ENCODE measurements around the gene NETO2. TPM values are rescaled to one million over a fixed set of nuclear protein-coding genes. Genes with fewer than 3 reads are reported as not detected.
"Not testable (repeated sequence)": the region's sequence is repeated elsewhere in the genome, so short reads cannot be mapped to it uniquely, and the experiment has no call there.

Gene NETO2
- total RNA-seq, 1 donor from 2014 or later: 18.7 TPM

GRCh38 chr16:47162670-47163420 lies 19.1 kb upstream of the NETO2 start:
- ATAC-seq (no peak), DNase-seq (no peak)
- no peaks in the 10 kb centered on the region for H3K27me3 ChIP-seq (ENCODE audit: low read depth)
- H3K36me3 ChIP-seq: peaks cover 25% of the 10 kb centered on the region
- no peaks in the 10 kb centered on the region for H3K4me1 ChIP-seq
- TF ChIP-seq, protein P1, sequence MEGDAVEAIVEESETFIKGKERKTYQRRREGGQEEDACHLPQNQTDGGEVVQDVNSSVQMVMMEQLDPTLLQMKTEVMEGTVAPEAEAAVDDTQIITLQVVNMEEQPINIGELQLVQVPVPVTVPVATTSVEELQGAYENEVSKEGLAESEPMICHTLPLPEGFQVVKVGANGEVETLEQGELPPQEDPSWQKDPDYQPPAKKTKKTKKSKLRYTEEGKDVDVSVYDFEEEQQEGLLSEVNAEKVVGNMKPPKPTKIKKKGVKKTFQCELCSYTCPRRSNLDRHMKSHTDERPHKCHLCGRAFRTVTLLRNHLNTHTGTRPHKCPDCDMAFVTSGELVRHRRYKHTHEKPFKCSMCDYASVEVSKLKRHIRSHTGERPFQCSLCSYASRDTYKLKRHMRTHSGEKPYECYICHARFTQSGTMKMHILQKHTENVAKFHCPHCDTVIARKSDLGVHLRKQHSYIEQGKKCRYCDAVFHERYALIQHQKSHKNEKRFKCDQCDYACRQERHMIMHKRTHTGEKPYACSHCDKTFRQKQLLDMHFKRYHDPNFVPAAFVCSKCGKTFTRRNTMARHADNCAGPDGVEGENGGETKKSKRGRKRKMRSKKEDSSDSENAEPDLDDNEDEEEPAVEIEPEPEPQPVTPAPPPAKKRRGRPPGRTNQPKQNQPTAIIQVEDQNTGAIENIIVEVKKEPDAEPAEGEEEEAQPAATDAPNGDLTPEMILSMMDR (IDR thresholded peaks at IDR 0.05): no peak
- H3K4me3 ChIP-seq: no peak overlapping the region
- intact Hi-C loops (cut with DNase I): no loop called here
- H3K9me3 ChIP-seq: no peaks in the 10 kb centered on the region
- no peak overlapping the region for H3K27ac ChIP-seq

DNA sequence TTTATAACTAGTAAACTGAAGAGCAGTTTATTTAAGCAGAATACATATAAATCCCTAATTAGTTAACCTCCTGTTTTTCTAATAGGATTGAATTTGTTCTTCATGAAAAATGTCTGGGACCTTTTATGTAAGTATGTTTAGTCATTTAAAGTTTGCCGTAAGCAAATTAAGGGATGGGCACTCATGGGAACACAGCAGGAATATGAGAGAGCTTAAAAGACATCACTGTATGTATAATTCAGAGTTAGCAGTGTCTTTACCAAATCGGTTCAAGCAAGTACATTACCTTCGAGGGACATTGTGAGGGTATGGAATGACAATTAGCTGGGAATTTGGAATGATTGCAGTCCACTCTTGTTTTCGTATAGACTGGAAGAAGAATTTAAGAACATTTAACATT lies 17.7 kb upstream of the NETO2 start:
- Histone ChIP-seq H3K4me3 (no peak overlapping the region), H3K27me3 (ENCODE audit: low read depth) (no peaks in the 10 kb centered on the region), H3K36me3 (peaks cover 31% of the 10 kb centered on the region), H3K27ac (no peak overlapping the region), H3K4me1 (no peaks in the 10 kb centered on the region), H3K9me3 (no peaks in the 10 kb centered on the region)
- no peak for DNase-seq
- TF ChIP-seq, protein P1 (IDR thresholded peaks at IDR 0.05): no peak
- no peak for ATAC-seq
- intact Hi-C loops (cut with DNase I): no loop called here

DNA sequence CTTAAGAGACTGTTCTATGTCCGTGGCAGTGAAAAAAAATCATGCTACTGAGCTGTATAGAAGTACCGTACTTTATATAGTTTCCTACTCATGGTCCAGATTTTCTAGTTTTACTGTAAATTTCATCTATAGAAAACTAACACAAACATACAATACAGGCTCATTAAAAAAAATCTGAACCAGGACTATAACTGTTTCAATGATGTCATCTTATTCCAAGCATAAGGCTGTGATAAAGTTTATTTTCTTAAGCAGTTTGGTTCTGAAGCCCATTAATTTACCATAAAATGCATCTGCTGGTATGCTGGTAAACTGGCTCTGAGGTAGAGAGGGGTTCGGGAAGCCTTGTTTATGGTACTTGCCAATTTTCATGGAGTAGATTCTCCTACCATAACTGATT lies 16.7 kb upstream of the NETO2 start:
- DNase-seq: no peak
- no peaks in the 10 kb centered on the region for H3K4me1 ChIP-seq
- TF ChIP-seq, protein P1 (IDR thresholded peaks at IDR 0.05): no peak
- no peak overlapping the region for H3K4me3 ChIP-seq
- no peak overlapping the region for H3K27ac ChIP-seq
- intact Hi-C loops (cut with DNase I): no loop called here
- H3K36me3 ChIP-seq: peaks cover 31% of the 10 kb centered on the region
- no peak for ATAC-seq
- H3K9me3 ChIP-seq: no peaks in the 10 kb centered on the region
- no peaks in the 10 kb centered on the region for H3K27me3 ChIP-seq (ENCODE audit: low read depth)

DNA sequence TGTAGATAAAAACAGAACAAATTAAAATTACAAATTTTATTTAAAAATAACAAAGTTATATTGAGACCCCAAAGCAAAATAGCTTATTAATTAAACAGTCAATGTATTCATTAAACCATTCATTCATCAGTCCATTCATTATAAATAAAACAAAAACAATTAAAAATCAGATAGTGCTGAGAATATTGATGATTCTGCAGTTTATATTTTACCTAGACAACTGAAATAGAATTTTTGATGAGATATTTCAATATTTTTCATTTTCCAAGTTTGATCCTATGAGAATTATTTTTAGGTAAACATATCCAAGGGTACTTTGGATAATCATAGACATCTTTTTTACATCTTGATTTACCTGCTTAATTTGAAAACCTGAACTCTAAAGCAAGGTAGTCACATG lies 15.2 kb upstream of the NETO2 start:
- H3K27me3 ChIP-seq (ENCODE audit: low read depth): no peaks in the 10 kb centered on the region

GRCh38 chr16:47156680-47157215 lies 13.0 kb upstream of the NETO2 start:
- ATAC-seq: no peak
- H3K27me3 ChIP-seq (ENCODE audit: low read depth): no peaks in the 10 kb centered on the region
- no peaks in the 10 kb centered on the region for H3K9me3 ChIP-seq
- no peaks in the 10 kb centered on the region for H3K4me1 ChIP-seq
- TF ChIP-seq, protein P1 (IDR thresholded peaks at IDR 0.05): no peak
- no peak for DNase-seq
- intact Hi-C loops (cut with DNase I): no loop called here
- H3K36me3 ChIP-seq: peaks cover 32% of the 10 kb centered on the region
- H3K27ac ChIP-seq: no peak overlapping the region
- no peak overlapping the region for H3K4me3 ChIP-seq

More for the DNA sequence above, 15.2 kb upstream of the NETO2 start:
- TF ChIP-seq, protein P1 (IDR thresholded peaks at IDR 0.05): no peak
- Histone ChIP-seq H3K4me3 (no peak overlapping the region), H3K27ac (no peak overlapping the region), H3K9me3 (no peaks in the 10 kb centered on the region), H3K4me1 (no peaks in the 10 kb centered on the region), H3K36me3 (peaks cover 34% of the 10 kb centered on the region)
- intact Hi-C loops (cut with DNase I): no loop called here
- no peak for ATAC-seq
- no peak for DNase-seq

GRCh38 chr16:47152501-47152900 lies 8.8 kb upstream of the NETO2 start:
- DNase-seq; ATAC-seq; H3K27me3 ChIP-seq (ENCODE audit: low read depth); H3K4me3 ChIP-seq; intact Hi-C loops (cut with DNase I); H3K27ac ChIP-seq; H3K4me1 ChIP-seq; H3K9me3 ChIP-seq; H3K36me3 ChIP-seq: not testable (repeated sequence)

Data from lower lobe of right lung (tissue), 2 donors.